Measurements from ENCODE around the gene ATAD2B.

Gene ATAD2B

DNA sequence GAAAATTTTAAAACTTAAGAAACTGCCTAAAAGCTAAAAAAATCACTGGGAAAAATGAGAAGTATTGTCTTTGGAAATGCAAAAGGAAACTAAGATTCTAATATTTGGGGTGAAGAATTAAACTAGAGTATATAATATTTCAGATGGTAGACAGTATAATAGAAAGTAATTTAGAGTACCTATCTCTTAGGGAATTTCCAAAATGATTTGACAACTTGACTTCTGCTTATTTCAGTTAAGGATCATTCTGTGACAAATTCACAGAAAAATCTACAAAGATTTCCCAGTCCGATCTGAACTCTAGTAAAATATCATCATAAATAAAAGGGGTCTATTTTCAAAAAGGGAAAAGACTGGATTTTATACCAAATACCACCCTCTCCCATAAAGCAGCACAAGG is 99.6 kb downstream of the ATAD2B start:
- Histone ChIP-seq H3K27ac (ENCODE audit: poor library complexity, severe bottlenecking) (peak overlapping the region; percentile 41), H3K4me3 (ENCODE audit: severe bottlenecking) (no peak overlapping the region), H3K36me3 (ENCODE audit: low read depth) (peaks cover 9% of the 10 kb centered on the region), H3K4me1 (ENCODE audit: insufficient read depth, poor library complexity, severe bottlenecking) (peaks cover 37% of the 10 kb centered on the region), H3K9me3 (ENCODE audit: severe bottlenecking) (no peaks in the 10 kb centered on the region), H3K27me3 (ENCODE audit: insufficient read depth, poor library complexity, severe bottlenecking) (no peaks in the 10 kb centered on the region)
- DNase-seq (ENCODE audit: low spot score) (no peak), ATAC-seq (ENCODE audit: low read depth) (no peak)
- TF ChIP-seq, protein P1, sequence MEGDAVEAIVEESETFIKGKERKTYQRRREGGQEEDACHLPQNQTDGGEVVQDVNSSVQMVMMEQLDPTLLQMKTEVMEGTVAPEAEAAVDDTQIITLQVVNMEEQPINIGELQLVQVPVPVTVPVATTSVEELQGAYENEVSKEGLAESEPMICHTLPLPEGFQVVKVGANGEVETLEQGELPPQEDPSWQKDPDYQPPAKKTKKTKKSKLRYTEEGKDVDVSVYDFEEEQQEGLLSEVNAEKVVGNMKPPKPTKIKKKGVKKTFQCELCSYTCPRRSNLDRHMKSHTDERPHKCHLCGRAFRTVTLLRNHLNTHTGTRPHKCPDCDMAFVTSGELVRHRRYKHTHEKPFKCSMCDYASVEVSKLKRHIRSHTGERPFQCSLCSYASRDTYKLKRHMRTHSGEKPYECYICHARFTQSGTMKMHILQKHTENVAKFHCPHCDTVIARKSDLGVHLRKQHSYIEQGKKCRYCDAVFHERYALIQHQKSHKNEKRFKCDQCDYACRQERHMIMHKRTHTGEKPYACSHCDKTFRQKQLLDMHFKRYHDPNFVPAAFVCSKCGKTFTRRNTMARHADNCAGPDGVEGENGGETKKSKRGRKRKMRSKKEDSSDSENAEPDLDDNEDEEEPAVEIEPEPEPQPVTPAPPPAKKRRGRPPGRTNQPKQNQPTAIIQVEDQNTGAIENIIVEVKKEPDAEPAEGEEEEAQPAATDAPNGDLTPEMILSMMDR (IDR thresholded peaks at IDR 0.05; ENCODE audit: poor library complexity, severe bottlenecking): no peak

DNA sequence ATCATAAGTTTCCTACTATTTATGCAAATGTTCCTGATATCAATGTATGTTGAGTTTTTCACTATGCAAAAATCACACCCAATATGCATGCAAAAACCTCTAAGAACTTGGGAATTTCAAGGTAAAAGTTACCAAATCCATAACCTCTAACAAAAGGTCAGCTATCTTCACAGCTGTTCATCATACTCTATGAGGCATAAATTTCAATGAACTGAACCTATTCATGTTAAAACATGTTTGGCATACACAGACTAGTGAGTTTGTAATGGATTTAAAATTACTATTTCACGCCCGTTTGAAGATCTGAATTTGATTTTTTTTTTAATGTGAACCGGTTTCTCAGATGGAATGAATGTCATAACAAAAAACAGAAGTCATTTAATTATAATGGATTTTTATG is 100.2 kb downstream of the ATAD2B start:
- Histone ChIP-seq H3K27ac (ENCODE audit: poor library complexity, severe bottlenecking) (peak overlapping the region; percentile 41), H3K9me3 (ENCODE audit: severe bottlenecking) (no peaks in the 10 kb centered on the region), H3K36me3 (ENCODE audit: low read depth) (peaks cover 13% of the 10 kb centered on the region), H3K4me3 (ENCODE audit: severe bottlenecking) (no peak overlapping the region), H3K27me3 (ENCODE audit: insufficient read depth, poor library complexity, severe bottlenecking) (no peaks in the 10 kb centered on the region), H3K4me1 (ENCODE audit: insufficient read depth, poor library complexity, severe bottlenecking) (peaks cover 37% of the 10 kb centered on the region)
- TF ChIP-seq, protein P1 (IDR thresholded peaks at IDR 0.05; ENCODE audit: poor library complexity, severe bottlenecking): no peak
- ATAC-seq (ENCODE audit: low read depth) (peak; percentile 72), DNase-seq (ENCODE audit: low spot score) (no peak)

DNA sequence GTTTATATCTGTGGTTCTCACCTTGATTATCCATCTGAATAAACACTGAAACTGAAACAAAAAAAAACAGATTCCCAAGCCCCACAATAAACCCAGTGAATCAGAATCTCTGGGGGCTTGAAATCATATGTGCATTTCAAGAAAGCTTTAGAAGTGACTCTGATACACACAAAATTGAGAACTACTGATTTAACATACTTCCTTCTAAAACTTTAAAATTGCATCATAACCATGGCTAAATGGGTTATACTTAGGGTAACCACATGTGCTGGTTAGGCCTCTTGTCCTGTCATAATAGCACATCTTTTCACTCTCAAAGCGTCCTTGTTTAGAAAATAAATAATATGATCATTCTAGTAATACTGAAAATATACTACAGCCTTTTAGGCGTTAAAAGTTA is 100.9 kb downstream of the ATAD2B start:
- TF ChIP-seq, protein P1 (IDR thresholded peaks at IDR 0.05; ENCODE audit: poor library complexity, severe bottlenecking): no peak
- Histone ChIP-seq H3K9me3 (ENCODE audit: severe bottlenecking) (no peaks in the 10 kb centered on the region), H3K4me3 (ENCODE audit: severe bottlenecking) (no peak overlapping the region), H3K27ac (ENCODE audit: poor library complexity, severe bottlenecking) (peak overlapping the region; percentile 41), H3K36me3 (ENCODE audit: low read depth) (peaks cover 16% of the 10 kb centered on the region), H3K27me3 (ENCODE audit: insufficient read depth, poor library complexity, severe bottlenecking) (no peaks in the 10 kb centered on the region), H3K4me1 (ENCODE audit: insufficient read depth, poor library complexity, severe bottlenecking) (peaks cover 37% of the 10 kb centered on the region)
- DNase-seq (ENCODE audit: low spot score) (no peak), ATAC-seq (ENCODE audit: low read depth) (no peak)

DNA sequence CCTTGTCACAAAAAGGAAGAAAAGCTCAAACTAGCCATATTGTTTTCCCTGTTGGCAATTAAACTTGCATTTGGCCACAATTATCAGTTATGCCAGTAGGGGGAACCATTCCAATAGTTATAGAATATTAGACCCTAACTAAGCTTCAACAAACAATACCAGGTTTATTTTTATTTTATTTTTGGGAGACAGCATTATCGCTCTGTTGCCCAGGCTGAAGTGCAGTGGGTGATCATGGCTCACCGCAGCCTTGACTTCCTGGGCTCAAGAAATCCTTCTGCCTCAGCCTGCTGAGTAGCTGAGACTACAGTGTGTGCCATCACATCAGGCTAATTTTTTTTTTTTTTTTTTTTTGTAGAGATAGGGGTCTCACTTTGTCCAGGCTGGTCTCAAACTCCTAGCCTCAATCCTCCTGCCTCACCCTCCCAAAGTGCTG is 102.1 kb downstream of the ATAD2B start:
- Histone ChIP-seq H3K36me3 (ENCODE audit: low read depth) (peaks cover 16% of the 10 kb centered on the region), H3K9me3 (ENCODE audit: severe bottlenecking) (no peaks in the 10 kb centered on the region), H3K4me1 (ENCODE audit: insufficient read depth, poor library complexity, severe bottlenecking) (peaks cover 37% of the 10 kb centered on the region), H3K4me3 (ENCODE audit: severe bottlenecking) (no peak overlapping the region), H3K27me3 (ENCODE audit: insufficient read depth, poor library complexity, severe bottlenecking) (no peaks in the 10 kb centered on the region), H3K27ac (ENCODE audit: poor library complexity, severe bottlenecking) (no peak overlapping the region)
- ATAC-seq (ENCODE audit: low read depth) (peak; percentile 40; the same call in 1 of the 3 replicates), DNase-seq (ENCODE audit: low spot score) (no peak)
- TF ChIP-seq, protein P1 (IDR thresholded peaks at IDR 0.05; ENCODE audit: poor library complexity, severe bottlenecking): peak; percentile 83

DNA sequence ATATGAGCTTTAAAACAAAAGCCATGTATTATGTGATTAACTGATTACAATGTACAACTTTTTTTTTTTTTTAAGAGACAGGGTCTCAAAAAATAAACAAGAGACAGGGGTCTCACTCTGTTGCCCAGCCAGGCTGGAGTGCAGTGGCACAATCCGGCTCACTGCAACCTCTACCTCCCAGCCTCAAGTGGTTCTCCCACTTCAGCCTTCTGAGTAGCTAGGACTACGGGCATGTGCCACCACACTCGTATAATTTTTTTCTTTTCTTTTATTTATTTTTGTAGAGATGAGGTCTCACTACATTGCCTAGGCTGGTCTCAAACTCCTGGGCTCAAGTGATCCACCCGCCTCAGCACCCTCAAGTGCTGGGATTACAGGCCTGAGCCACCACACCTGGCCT is 103.1 kb downstream of the ATAD2B start:
- TF ChIP-seq, protein P1 (IDR thresholded peaks at IDR 0.05; ENCODE audit: poor library complexity, severe bottlenecking): no peak
- Histone ChIP-seq H3K27me3 (ENCODE audit: insufficient read depth, poor library complexity, severe bottlenecking) (no peaks in the 10 kb centered on the region), H3K4me3 (ENCODE audit: severe bottlenecking) (no peak overlapping the region), H3K36me3 (ENCODE audit: low read depth) (peaks cover 16% of the 10 kb centered on the region), H3K4me1 (ENCODE audit: insufficient read depth, poor library complexity, severe bottlenecking) (peaks cover 31% of the 10 kb centered on the region), H3K27ac (ENCODE audit: poor library complexity, severe bottlenecking) (no peak overlapping the region), H3K9me3 (ENCODE audit: severe bottlenecking) (no peaks in the 10 kb centered on the region)
- ATAC-seq (ENCODE audit: low read depth) (no peak), DNase-seq (ENCODE audit: low spot score) (no peak)
